ENCODE results near the gene ZSCAN9.

DNA sequence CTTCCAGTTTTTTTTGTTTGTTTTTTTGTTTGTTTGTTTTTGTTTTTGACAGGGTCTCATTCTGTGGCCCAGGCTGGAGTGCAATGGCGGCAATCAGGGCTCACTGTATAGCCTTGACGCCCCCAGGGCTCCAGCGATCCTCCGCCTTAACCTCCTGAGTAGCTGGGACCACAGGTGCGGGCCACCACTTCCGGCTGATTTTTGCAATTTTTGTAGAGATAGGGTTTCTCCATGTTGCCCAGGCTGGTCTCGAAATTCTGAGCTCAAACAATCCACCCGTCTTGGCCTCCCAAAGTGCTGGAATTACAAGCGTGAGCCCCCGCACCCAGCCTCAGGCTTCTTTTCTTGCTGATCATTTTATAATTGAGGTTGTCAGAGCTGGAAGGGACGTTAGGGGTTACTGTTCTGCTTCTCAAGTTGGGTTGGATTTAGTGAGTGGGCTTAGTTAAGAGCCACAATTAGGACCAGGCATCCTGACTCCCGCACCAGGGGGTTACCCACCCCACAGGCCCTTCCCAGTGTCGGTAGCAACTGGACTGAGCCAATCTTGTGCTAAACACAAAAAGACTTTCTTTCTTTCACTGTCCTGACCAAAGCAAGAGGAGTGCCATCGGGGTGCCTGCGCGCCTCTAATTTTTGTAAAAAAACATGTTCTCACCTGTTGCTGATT lies 13.1 kb upstream of the ZSCAN9 start:
- TF ChIP-seq, protein P1, sequence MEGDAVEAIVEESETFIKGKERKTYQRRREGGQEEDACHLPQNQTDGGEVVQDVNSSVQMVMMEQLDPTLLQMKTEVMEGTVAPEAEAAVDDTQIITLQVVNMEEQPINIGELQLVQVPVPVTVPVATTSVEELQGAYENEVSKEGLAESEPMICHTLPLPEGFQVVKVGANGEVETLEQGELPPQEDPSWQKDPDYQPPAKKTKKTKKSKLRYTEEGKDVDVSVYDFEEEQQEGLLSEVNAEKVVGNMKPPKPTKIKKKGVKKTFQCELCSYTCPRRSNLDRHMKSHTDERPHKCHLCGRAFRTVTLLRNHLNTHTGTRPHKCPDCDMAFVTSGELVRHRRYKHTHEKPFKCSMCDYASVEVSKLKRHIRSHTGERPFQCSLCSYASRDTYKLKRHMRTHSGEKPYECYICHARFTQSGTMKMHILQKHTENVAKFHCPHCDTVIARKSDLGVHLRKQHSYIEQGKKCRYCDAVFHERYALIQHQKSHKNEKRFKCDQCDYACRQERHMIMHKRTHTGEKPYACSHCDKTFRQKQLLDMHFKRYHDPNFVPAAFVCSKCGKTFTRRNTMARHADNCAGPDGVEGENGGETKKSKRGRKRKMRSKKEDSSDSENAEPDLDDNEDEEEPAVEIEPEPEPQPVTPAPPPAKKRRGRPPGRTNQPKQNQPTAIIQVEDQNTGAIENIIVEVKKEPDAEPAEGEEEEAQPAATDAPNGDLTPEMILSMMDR (IDR thresholded peaks at IDR 0.05; ENCODE audit: borderline replicate concordance, extremely low read depth, low read length, poor library complexity, severe bottlenecking) = no peak
- no peak for TF ChIP-seq EZH2 (IDR thresholded peaks at IDR 0.05; ENCODE audit: borderline replicate concordance, low read depth, low read length, severe bottlenecking)

All from DND-41 (cell line).